NCI-H526 treated with DMSO at 0.1 percent for 48 hours (cell line): Measurements from ENCODE around the gene CDR2L.
"Not testable (repeated sequence)": the region's sequence is repeated elsewhere in the genome, so short reads cannot be mapped to it uniquely, and the experiment has no call there.

Experiments
- DNase-seq: peaks from one replicate; lab custom pipeline; 2025; lab: John Stamatoyannopoulos, UW

CDR2L gene

GRCh38 chr17:75011401-75012095, 24.1 kb downstream of the CDR2L start:
- DNase-seq, result no peak

DNA sequence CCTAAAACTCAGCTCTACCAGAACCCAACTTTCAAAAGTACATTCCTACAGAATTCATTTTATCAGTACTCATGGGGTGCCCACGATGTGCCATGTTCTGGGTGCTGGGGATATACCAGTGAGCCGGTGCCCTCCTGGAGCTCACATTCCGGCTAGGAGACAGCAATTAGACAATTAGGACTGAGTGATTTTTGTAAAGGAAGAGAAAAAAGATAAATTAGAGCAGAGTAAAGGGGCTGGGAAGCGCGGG, 24.6 kb downstream of the CDR2L start:
- DNase-seq, result no peak

- DNase-seq, result peak; percentile 71
Measured at GRCh38 chr17:75012346-75013091, 25.1 kb downstream of the CDR2L start, which contains the start of gene MRPL58. TSS of gene MRPL58 (plus strand) at chr17:75012670. CDS start at chr17:75012687, 17 bp downstream.

DNA sequence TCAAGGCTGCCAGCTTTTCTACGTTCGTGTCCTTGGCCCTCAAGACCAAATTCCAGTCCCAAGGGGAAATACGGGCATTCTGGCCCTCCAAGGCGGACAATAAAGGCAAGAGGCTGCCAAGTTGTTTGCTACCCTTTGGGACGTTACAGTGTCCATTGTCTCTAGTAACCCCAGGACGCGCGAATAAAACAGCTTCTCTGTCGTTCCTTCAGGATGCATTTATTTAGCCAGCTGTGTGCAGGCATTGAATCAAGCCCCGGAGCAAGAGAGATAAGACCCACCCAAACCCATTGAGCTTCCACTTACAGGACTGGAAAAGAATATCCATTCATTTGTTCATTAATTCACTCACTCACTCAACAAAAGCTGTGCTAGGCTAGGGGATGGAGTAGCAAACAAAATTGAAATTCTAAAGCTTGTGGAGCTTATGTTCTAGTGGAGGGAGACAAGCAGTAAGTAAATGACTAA, 25.7 kb downstream of the CDR2L start:
- no peak for DNase-seq

DNA sequence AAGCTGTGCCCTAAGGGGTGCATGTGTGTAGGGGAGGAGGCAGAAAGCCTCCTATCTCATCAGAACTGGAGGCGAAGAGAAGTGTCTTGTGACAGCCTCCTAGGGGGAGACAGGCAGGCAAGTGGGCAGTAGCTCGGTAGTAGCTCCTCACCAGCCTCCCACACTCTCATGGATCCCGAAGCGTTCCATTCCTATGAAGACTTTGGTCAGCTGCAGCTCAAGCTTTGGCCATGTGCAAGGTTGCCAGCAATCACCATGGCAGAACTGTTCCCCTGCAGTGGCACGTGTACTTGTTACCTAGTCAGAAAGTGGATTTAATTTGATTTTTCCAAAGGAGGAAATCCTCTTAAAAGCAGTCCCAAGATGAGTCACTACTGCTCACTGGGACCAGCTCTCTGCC, 31.7 kb downstream of the CDR2L start:
- no peak for DNase-seq

GRCh38 chr17:75019710-75020109, 32.3 kb downstream of the CDR2L start:
- no peak for DNase-seq

DNA sequence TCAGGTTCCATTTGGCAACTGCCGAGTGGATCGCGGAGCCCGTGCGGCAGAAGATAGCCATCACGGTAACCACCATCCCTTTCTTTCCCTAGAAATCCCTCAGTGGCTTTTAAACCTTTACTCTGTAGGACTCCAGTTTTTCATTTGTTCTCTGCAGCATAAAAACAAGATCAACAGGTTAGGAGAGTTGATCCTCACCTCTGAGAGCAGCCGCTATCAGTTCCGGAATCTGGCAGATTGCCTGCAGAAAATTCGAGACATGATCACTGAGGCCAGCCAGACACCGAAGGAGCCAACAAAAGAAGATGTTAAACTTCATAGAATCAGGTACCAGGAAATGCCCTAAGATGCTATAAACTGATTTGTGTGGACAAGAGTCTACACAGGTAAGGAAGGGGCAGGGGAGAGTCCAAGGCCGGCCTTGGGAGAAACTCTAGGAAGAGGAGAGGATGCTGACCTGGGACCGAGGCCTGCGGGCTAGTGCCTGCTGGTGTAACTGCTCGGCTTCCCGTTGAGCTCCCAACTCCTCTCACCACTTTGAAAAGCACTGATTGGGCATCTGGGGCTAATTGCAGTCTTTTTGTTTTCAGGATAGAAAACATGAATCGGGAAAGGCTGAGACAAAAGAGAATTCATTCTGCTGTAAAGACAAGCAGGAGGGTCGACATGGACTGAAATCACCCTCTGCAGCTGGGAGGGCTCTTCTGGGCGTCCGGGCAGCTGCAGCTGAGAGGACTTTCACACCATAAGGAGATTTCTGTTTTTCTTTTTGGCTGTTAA, 33.1 kb downstream of the CDR2L start:
- no peak for DNase-seq

- DNase-seq, result no peak
Measured at GRCh38 chr17:75024686-75025397, 37.4 kb downstream of the CDR2L start.

DNA sequence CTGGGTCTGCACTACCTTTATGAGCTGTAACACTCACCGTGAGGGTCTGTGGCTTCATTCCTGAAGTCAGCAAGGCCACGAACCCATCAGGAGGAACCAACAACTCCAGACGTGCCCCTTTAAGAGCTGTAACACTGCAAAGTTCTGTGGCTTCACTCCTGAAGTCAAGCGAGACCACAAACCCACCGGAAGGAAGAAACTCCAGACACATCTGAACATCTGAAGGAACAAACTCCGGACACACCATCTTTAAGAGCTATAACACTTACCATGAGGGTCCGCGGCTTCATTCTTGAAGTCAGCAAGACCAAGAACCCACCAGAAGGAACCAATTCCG, 37.9 kb downstream of the CDR2L start:
- DNase-seq, result not testable (repeated sequence)

DNA sequence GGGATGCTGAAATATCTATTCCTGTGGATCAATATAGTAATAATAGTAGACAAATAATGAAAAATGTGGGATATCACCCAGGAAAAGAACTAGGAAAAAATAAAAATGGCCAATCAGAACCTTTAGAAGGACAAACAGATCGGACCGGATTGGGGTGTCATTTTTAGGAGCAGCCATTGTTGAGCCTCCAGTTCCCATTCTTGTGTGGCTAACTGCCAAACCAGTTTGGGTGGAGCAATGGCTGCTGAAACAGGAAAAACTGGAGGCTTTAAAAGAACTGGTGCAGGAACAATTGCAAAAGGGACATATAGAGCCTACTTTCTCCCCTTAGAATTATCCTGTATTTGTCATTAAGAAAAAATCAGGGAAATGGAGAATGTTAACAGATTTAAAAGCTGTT, 39.2 kb downstream of the CDR2L start:
- not testable (repeated sequence) for DNase-seq

- DNase-seq, result no peak
Measured at GRCh38 chr17:75030161-75030560, 42.7 kb downstream of the CDR2L start.

DNA sequence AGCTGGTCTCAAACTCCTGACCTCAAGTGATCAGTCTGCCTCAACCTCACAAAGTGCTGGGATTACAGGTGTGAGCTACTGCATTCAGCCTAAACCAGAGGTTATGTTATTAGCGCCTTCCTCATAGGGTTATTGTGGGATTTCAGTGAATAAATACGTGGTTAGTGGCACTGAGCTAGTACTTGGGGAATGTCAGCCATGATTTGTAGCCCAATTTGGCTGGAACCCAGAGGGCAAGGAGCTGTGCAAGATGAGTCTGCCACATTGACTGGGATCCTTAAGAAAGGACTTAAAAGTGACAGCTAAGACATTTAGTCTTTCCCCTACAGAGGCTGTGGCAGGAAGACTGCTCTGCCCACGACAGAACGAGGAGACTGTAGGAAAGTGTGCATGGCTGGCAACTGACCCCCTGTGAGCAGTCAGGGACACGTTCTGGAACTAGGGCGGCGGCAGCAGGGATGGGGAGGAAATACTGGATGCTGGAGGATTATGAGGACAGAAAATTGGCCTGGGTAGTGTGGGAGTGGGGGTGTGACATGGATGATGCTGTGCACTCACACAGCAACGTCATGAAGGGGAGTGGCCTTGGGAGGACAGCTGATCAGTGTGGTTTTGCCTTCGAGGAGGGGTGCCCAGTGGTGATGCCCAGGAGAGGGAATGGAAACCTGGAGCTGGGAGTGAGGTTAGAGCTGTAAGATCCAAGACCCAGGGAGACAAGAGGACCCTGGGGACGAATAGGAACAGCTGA, 44.7 kb downstream of the CDR2L start:
- DNase-seq, result peak; percentile 79

DNA sequence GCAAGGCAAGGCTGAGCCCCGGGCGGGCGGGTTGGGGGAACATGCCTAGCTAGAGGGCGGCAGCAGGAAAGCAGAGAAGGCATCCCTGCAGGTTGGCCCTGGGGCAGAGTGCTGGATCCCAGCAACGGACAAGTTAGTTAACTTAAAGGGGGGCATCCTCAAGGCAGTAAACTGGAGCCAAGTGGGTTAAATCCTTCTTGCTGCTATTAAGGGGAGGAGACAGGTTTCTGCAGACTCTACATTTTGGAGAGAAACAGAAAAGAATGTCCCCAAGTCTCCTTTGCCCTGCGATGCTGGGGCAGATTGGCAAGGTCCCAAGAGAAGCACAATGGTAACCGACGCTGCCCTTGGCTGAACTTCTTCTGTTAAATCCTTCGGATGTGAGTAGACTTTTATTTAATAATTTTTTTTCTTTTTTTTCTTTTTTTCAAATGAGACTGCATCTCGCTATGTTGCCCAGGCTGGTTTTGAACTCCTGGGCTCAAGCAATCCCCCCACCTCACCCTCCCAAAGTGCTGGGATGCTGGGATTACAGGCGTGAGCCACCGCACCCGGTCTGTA, 45.4 kb downstream of the CDR2L start:
- no peak for DNase-seq

GRCh38 chr17:75033346-75034235, 46.2 kb downstream of the CDR2L start:
- DNase-seq, result peak; percentile 66

DNA sequence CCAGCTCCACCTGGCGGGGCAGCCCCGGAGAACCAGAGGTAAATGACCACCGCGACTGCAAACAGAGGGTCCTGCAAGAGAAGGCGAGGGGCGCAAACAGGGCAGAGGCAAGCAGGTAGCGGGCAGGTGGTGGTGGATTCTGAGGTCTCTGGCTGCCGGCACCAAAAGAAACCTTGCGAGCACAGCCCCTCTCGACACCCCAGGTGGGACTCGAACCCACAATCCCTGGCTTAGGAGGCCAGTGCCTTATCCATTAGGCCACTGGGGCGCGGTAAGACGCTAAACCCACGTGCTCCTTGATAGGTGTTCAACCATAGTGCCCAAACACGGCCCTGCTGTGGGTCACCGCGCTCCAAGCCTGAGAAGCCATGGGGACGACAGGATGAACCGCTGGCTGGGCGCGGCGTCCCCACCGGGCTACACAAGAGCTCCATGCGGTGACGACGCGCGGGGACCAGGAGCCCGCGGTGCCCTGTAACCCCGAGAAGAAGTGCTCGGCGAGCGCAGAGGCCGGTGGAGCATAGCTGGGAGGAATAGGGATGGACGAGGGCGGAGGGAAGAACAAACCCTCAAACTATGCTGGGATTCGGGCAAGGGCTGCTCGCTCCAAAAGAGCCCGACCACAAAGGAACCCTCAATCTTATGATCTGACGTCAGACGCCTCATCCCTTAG, 46.9 kb downstream of the CDR2L start:
- DNase-seq, result peak; percentile 82

- DNase-seq, result no peak
Measured at GRCh38 chr17:75036643-75037268, 49.3 kb downstream of the CDR2L start.

GRCh38 chr17:75039238-75039637, 51.8 kb downstream of the CDR2L start:
- no peak for DNase-seq

DNA sequence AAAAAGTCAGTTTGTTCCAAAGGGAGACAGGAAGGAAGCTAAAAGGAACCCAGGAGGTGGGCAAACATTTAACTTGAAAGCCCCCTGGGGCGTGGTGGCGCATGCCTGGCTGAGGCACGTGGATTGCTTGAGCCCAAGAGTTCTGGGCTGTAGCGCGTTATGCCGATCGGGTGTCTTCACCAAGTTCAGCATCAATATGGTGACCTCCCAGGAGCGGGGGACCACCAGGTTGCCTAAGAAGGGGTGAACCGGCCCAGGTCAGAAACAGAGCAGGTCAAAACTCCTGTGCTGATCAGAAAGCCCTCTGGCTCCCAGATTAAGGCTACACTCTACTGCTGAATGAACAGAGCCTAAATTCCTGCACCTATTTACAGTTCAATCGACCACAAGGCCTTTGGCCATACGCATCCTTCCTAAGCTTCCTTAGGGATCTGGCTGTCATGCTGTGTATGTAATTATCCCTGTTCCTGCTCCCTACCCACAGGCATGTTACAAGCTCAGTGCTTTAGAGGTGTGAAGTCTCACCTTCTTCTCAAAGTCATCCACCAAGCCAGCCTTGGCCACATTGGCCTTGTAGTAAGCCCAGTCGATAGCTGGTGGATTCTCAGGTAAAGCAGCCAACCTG, 54.3 kb downstream of the CDR2L start:
- no peak for DNase-seq

DNA sequence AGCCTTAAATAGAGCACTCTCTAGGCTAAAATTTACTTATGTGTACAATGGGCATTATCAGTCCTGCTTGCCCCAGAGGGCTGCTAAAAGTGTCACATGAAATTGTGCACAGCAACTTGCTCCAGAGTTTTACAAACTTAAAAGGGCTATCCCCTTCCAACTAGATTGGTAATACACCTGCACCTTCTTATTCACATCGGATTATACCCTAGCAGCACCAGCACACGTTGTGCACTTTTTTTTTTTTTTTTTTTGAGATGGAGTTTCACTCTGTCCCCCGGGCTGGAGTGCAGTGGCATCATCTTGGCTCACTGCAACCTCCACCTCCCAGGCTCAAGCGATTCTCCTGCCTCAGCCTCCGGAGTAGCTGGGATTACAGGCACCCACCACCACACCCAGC, 56.4 kb downstream of the CDR2L start:
- DNase-seq, result not testable (repeated sequence)
